Nucleus accumbens (tissue), 56 donors: ENCODE results near the gene UFC1.
"Not testable (repeated sequence)": the region's sequence is repeated elsewhere in the genome, so short reads cannot be mapped to it uniquely, and the experiment has no call there.

Experiments
- DNase-seq, 56 donors: peaks; one replicate each; lab custom pipeline; 2025; lab: John Stamatoyannopoulos, UW

The UFC1 gene

GRCh38 chr1:161153682-161154337, at the start of gene UFC1:
Gene UFC1 (plus strand): TSS chr1:161153978. CDS start chr1:161153998, 20 bp downstream.
- DNase-seq, result peak in 55 of 56 donors; percentile 12 to 90 (median 71)

GRCh38 chr1:161106431-161106830, 47.3 kb upstream of the UFC1 start:
- no peak for DNase-seq

- no peak for DNase-seq
Measured at GRCh38 chr1:161111117-161111516, 42.7 kb upstream of the UFC1 start.

GRCh38 chr1:161111527-161111926, 42.3 kb upstream of the UFC1 start:
- DNase-seq, result no peak

GRCh38 chr1:161113915-161114314, 39.9 kb upstream of the UFC1 start:
- no peak for DNase-seq

GRCh38 chr1:161114556-161114955, 39.2 kb upstream of the UFC1 start:
- no peak for DNase-seq

- DNase-seq, result no peak
Measured at GRCh38 chr1:161115132-161115711, 38.6 kb upstream of the UFC1 start.

GRCh38 chr1:161115961-161116360, 37.8 kb upstream of the UFC1 start:
- not testable (repeated sequence) for DNase-seq

GRCh38 chr1:161117759-161118581, 35.8 kb upstream of the UFC1 start, which contains the start of the genes NIT1 and PFDN2:
Gene NIT1 (plus strand): TSS chr1:161118105. CDS start chr1:161118177, 72 bp downstream.
Gene PFDN2 (minus strand): TSS chr1:161118037. CDS start chr1:161118026, 11 bp downstream.
- peak in 55 of 56 donors; percentile 28 to 90 (median 77) for DNase-seq

GRCh38 chr1:161119092-161119903, 34.5 kb upstream of the UFC1 start:
- no peak for DNase-seq

- DNase-seq, result no peak
Measured at GRCh38 chr1:161121042-161121650, 32.6 kb upstream of the UFC1 start.

- peak in 1 of 56 donors; percentile 30 for DNase-seq
Measured at GRCh38 chr1:161121834-161122233, 31.9 kb upstream of the UFC1 start.

GRCh38 chr1:161122967-161123366, 30.8 kb upstream of the UFC1 start:
- no peak for DNase-seq

- DNase-seq, result no peak
Measured at GRCh38 chr1:161127649-161128048, 26.1 kb upstream of the UFC1 start.

- no peak for DNase-seq
Measured at GRCh38 chr1:161128591-161129420, 25.0 kb upstream of the UFC1 start.

GRCh38 chr1:161130266-161130665, 23.5 kb upstream of the UFC1 start:
- DNase-seq, result no peak

- DNase-seq, result peak in 9 of 56 donors; percentile 5 to 64 (median 36)
Measured at GRCh38 chr1:161131523-161132409, 22.0 kb upstream of the UFC1 start.
